Heart left ventricle (tissue), 16 donors: Measurements from ENCODE around the gene CDH6. TPM values are rescaled to one million over a fixed set of nuclear protein-coding genes. Genes with fewer than 3 reads are reported as not detected.
A peak's percentile ranks its signal among the peaks of the same experiment; 100 is the strongest.

Source experiments
- ATAC-seq, 4 donors: fragments of 200-7000 bp; cut with Tn5 transposase; one replicate each; pipeline ENCODE4 v1.9.1; 2020 to 2022; ENCODE audit warnings: moderate library complexity in 4 of 4, mild to moderate bottlenecking in 3 of 4, moderate number of reproducible peaks in 1 of 4
- DNase-seq, 5 donors: peaks; one replicate each; pipeline ENCODE4 v3.0.0-alpha.2; 2020
- H3K27ac ChIP-seq, 12 donors: fragments of 200-600 bp; sonication (generic) in 4 of 12; one replicate each; pipeline versions ENCODE4 v1.5.0 to v1.8.0; 2016 to 2022; ENCODE audit warnings: mild to moderate bottlenecking in 2 of 12
- H3K27me3 ChIP-seq, 9 donors: fragments of 200-600 bp; sonication (generic) in 2 of 9; one replicate each; pipeline versions ENCODE4 v1.5.1 to v1.8.0; 2016 to 2022; ENCODE audit warnings: mild to moderate bottlenecking in 3 of 9
- H3K36me3 ChIP-seq, 9 donors: fragments of 200-600 bp; sonication (generic) in 2 of 9; one replicate each; pipeline versions ENCODE4 v1.5.0 to v1.8.0; 2018 to 2022; ENCODE audit warnings: mild to moderate bottlenecking in 2 of 9
- H3K4me1 ChIP-seq, 12 donors: fragments of 200-600 bp; sonication (generic) in 4 of 12; one replicate each; pipeline versions ENCODE4 v1.5.0 to v1.8.0; 2016 to 2022; ENCODE audit warnings: mild to moderate bottlenecking in 3 of 12
- H3K4me3 ChIP-seq, 12 donors: fragments of 200-600 bp; sonication (generic) in 4 of 12; one replicate each; pipeline versions ENCODE4 v1.5.0 to v1.8.0; 2017 to 2022; ENCODE audit warnings: mild to moderate bottlenecking in 9 of 12, moderate library complexity in 4 of 12
- H3K9me3 ChIP-seq, 12 donors: fragments of 200-600 bp; sonication (generic) in 4 of 12; one replicate each; pipeline versions ENCODE4 v1.5.0 to v1.8.0; 2016 to 2022; ENCODE audit warnings: mild to moderate bottlenecking in 1 of 12
- POLR2A ChIP-seq, 2 donors: fragments of 450-650 bp; IDR thresholded peaks; one replicate each; pipeline ENCODE4 v1.6.1; 2017; ENCODE audit warnings: antibody characterized with exemption in 2 of 2, mild to moderate bottlenecking in 2 of 2, moderate library complexity in 2 of 2
- WGBS, 4 donors: extraction: QIAGEN DNeasy Blood & Tissue Kit in 2 of 4; methylation state at CpG; one replicate each; pipeline versions ENCODE4 v1.1.5 to v1.1.7; 2013 to 2018; 5-methylcytosine and 5-hydroxymethylcytosine counted together
- intact Hi-C, 10 donors: fragments of 100-400 bp; cut with DNase I; formaldehyde crosslinking; loops; one replicate each; pipeline versions ENCODE4 v1.11.1 to v1.14.2; 2022
- polyA plus RNA-seq, 2 donors: library from polyadenylated mRNA; stranded (reverse); fragments of 200-250 nt; gene quantifications; one replicate each; pipeline ENCODE4 v1.2.3, GENCODE V29; 2013
- total RNA-seq, 9 donors: library from RNA; depleted of rRNA in 2 of 9; stranded (reverse); fragments of >200 nt in 2 of 9; fragmentation: NEBNext Ultra II Directional in 3 of 9; extraction: Animal tissue kit (Norgen Biotek cat#: 25700) in 3 of 9; gene quantifications; one replicate each; pipeline versions ENCODE4 v1.1.0 to v1.2.4, GENCODE V29; 2016 to 2023
- TF ChIP-seq, protein P1 (sequence below), 12 donors: fragments of 200-600 bp; sonication (generic) in 4 of 12; IDR thresholded peaks; one replicate each; pipeline versions ENCODE4 v1.5.0 to v1.8.0; 2018 to 2022; ENCODE audit warnings: antibody characterized with exemption in 12 of 12, mild to moderate bottlenecking in 5 of 12
- donor health status: ischemic (EF 13 %, LVEDD 7.1; RV severe dilation, severe dysfunction).
- donor health status: healthy with polysubstance abuse.
- donor health status: DM: no; HTN: yes; CAD: no.
- donor health status: DM: no; HTN: no; CAD: no.
- donor health status: ischemic (EF 25% LVEDD 6.9; RV normal size, moderate dysfunction).
- donor health status: ischemic (EF 25% LVEDD 5.7; RV mildly dilated, moderate dysfunction).
- donor health status: healthy.
- donor health status: DM: yes; HTN: yes; CAD: no.
- donor health status: ischemic (EF 35%, LVEDD 5.7; RV mildly dilated, moderate dysfunction).
- donor health status: nonischemic (EF 11% LVEDD 7.7; RV severe dilation, severe dysfunction).
- donor health status: DM: yes; HTN: yes; CAD: no.
- donor health status: PGD.
- donor health status: ischemic (EF 29% LVEDD 5.4; RV normal size, mild dysfunction).
- donor health status: nonischemic (EF 23%, LVEDD 6.1; RV moderate dilation, normal function).

Gene CDH6
- total and polyA plus RNA-seq, 11 donors: 0.83 to 5.4 (median 3.1) TPM

DNA sequence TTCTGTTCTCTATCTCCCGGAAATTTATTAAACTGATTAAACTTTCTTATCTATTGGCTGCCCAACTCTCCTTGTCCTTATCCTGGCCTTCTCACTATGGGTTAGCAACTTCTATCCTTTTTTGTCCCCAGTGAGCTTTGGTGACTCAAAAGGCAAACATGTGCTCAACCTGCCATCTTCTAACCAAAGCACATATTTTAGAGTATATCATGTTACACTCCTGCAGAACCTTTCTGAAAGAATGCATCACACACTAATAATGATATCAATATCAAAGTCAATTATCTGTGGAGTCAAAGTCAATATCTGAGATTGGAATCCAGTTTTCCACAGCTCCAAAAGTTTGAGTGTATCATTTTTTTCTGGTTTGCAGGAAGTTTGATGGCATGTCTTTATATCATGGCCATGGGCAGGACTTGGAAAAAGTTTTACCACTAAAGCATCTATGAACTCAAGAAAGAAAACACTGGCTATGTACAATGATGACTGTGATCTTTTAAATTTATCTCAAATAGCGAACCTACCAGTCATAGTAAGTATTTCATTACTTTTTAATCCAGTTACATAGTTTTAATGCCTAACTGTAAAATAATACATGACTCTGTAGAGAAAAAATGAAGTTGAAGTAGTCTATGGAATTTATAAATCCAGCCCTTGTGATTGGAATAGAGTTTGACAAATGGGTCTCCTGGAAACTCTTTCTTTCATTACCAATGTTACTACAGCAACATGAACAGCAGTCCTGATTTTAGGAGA lies 171.6 kb downstream of the CDH6 start:
- DNase-seq (no peak), ATAC-seq (no peak)
- Histone ChIP-seq H3K27ac (no peak overlapping the region), H3K4me3 (no peak overlapping the region), H3K36me3 (no peaks in the 10 kb centered on the region), H3K4me1 (peaks cover 0 to 5% (median 0%) of the 10 kb centered on the region in 12 donors), H3K9me3 (no peaks in the 10 kb centered on the region), H3K27me3 (no peaks in the 10 kb centered on the region)
- intact Hi-C loops: no loop called here
- whole genome bisulfite sequencing, 4 donors: 73 to 79% (median 78%) methylated on average over 2 of the region's 2 CpGs
- no peak for TF ChIP-seq POLR2A (IDR thresholded peaks at IDR 0.05)
- TF ChIP-seq, protein P1, sequence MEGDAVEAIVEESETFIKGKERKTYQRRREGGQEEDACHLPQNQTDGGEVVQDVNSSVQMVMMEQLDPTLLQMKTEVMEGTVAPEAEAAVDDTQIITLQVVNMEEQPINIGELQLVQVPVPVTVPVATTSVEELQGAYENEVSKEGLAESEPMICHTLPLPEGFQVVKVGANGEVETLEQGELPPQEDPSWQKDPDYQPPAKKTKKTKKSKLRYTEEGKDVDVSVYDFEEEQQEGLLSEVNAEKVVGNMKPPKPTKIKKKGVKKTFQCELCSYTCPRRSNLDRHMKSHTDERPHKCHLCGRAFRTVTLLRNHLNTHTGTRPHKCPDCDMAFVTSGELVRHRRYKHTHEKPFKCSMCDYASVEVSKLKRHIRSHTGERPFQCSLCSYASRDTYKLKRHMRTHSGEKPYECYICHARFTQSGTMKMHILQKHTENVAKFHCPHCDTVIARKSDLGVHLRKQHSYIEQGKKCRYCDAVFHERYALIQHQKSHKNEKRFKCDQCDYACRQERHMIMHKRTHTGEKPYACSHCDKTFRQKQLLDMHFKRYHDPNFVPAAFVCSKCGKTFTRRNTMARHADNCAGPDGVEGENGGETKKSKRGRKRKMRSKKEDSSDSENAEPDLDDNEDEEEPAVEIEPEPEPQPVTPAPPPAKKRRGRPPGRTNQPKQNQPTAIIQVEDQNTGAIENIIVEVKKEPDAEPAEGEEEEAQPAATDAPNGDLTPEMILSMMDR (IDR thresholded peaks at IDR 0.05): no peak

DNA sequence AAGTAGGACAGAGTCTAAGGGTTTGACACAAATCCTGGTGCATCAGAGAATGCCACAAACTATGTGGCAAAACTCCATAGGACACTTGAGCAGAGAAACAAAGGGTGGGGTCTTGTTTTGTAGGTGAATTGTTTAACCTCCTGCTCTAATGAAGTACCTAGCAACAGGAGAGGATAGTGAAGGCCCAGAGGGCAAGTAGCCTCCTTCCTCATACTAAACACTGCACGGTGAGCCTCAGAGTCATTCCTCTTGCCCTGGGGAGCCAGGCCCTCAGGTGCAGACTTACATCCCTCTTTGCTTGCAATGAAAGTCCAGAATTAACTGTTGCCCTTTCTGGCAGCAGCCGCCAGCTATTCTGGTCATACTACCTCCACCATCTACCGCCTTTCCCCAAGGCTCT lies 172.3 kb downstream of the CDH6 start:
- DNase-seq (no peak), ATAC-seq (no peak)
- Histone ChIP-seq H3K4me3 (no peak overlapping the region), H3K9me3 (no peaks in the 10 kb centered on the region), H3K36me3 (no peaks in the 10 kb centered on the region), H3K4me1 (peaks cover 0 to 5% (median 0%) of the 10 kb centered on the region in 12 donors), H3K27me3 (no peaks in the 10 kb centered on the region), H3K27ac (no peak overlapping the region)
- WGBS, 4 donors: 83 to 89% (median 89%) methylated on average over 3 of the region's 3 CpGs
- intact Hi-C loops: no loop called here
- no peak for TF ChIP-seq POLR2A (IDR thresholded peaks at IDR 0.05)
- TF ChIP-seq, protein P1 (IDR thresholded peaks at IDR 0.05): no peak

DNA sequence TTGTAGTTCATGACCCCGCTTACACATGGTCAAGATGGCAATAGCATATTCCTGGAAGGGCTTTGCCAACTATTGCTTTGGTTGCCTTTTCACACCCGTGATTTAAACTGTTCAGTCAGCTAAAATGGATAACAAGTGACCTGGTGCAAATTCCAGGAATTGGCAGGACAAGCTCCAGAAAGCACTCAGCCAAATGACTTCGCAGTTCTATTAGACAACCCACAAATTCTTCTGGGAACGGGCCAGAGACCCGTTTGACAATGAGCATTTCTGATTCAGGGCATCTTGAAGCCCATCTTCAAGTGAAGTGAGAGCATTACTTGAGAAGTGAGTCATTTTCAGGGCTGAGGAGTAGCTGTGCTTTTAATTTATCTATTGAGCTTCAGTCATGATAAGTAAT lies 173.5 kb downstream of the CDH6 start:
- no peaks in the 10 kb centered on the region for H3K36me3 ChIP-seq
- ATAC-seq (peak in 1 of 4 donors; percentile 22), DNase-seq (no peak)
- H3K4me3 ChIP-seq: no peak overlapping the region
- peaks cover 0 to 3% (median 0%) of the 10 kb centered on the region in 12 donors for H3K4me1 ChIP-seq
- TF ChIP-seq POLR2A (IDR thresholded peaks at IDR 0.05): no peak
- TF ChIP-seq, protein P1 (IDR thresholded peaks at IDR 0.05): no peak
- intact Hi-C loops: no loop called here
- H3K27me3 ChIP-seq: no peaks in the 10 kb centered on the region
- no peak overlapping the region for H3K27ac ChIP-seq
- WGBS, 4 donors: 29 to 53% (median 37%) methylated on average over 4 to 5 of the region's 5 CpGs
- no peaks in the 10 kb centered on the region for H3K9me3 ChIP-seq

DNA sequence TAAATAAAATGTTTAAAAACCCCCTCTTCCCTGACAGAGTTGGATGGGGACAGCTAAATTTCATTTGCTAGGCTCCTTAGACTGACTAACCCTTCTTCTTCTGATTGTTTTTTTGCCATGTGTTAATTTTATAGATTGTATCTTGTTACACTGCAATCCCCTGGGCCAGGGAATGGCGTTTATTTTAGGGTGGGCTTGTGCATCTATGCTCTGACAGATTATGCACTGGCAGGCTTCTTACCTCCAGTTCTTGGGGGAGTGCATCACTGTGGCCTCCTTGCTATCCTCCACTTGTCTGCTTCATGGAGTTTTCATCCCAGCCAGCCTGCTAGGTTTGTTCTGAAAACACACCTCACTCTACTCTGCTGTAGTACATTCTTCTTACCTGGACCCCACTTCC lies 178.6 kb downstream of the CDH6 start:
- H3K9me3 ChIP-seq: no peaks in the 10 kb centered on the region
- 55 to 63% (median 60%) methylated on average over 1 of the region's 1 CpG for WGBS, 4 donors
- no peaks in the 10 kb centered on the region for H3K36me3 ChIP-seq
- intact Hi-C loops: no loop called here
- no peak for DNase-seq
- no peak overlapping the region for H3K27ac ChIP-seq
- H3K4me3 ChIP-seq: no peak overlapping the region
- H3K27me3 ChIP-seq: no peaks in the 10 kb centered on the region
- TF ChIP-seq, protein P1 (IDR thresholded peaks at IDR 0.05): no peak
- no peak for TF ChIP-seq POLR2A (IDR thresholded peaks at IDR 0.05)
- no peaks in the 10 kb centered on the region for H3K4me1 ChIP-seq
- ATAC-seq: no peak
